KMS-11 (cell line): ENCODE results near the gene NIPBL.
"Not testable (repeated sequence)": the region's sequence is repeated elsewhere in the genome, so short reads cannot be mapped to it uniquely, and the experiment has no call there.

Experiments used
- H2AFZ ChIP-seq: fragments of 200-600 bp; sonication (generic); 2 replicates; pipeline ENCODE4 v1.6.1; 2016; ENCODE audit warnings: antibody characterized with exemption, mixed run types, low read depth
- H3K27ac ChIP-seq: fragments of 200-600 bp; sonication (generic); 2 replicates; pipeline ENCODE4 v1.6.1; 2016; ENCODE audit warnings: mild to moderate bottlenecking, mixed run types
- H3K27me3 ChIP-seq: fragments of 200-600 bp; sonication (generic); 2 replicates; pipeline ENCODE4 v1.6.1; 2017; ENCODE audit warnings: mild to moderate bottlenecking, low read depth, mixed run types, moderate library complexity; ENCODE audit not compliant: insufficient read depth
- H3K36me3 ChIP-seq: fragments of 200-600 bp; sonication (generic); 2 replicates; pipeline ENCODE4 v1.6.1; 2017; ENCODE audit warnings: mild to moderate bottlenecking, mixed run types; ENCODE audit not compliant: insufficient read depth
- H3K4me1 ChIP-seq: fragments of 200-600 bp; sonication (generic); 2 replicates; pipeline ENCODE4 v1.6.1; 2016; ENCODE audit warnings: mild to moderate bottlenecking, low read depth, mixed run types; ENCODE audit not compliant: poor library complexity, severe bottlenecking
- H3K4me2 ChIP-seq: fragments of 200-600 bp; sonication (generic); 2 replicates; pipeline ENCODE4 v1.7.0; 2016; ENCODE audit warnings: mild to moderate bottlenecking, mixed run types
- H3K4me3 ChIP-seq: fragments of 200-600 bp; sonication (generic); IDR thresholded peaks from 2 replicates; pipeline ENCODE4 v1.6.1; 2017; ENCODE audit warnings: low read depth, low read length, mixed read lengths; ENCODE audit not compliant: insufficient read depth
- H3K79me2 ChIP-seq: fragments of 200-600 bp; sonication (generic); 2 replicates; pipeline ENCODE4 v1.6.1; 2016; ENCODE audit warnings: low read depth, mixed run types; ENCODE audit not compliant: insufficient read depth
- H3K9ac ChIP-seq: fragments of 200-600 bp; sonication (generic); 2 replicates; pipeline ENCODE4 v1.6.1; 2016; ENCODE audit warnings: mild to moderate bottlenecking, mixed run types
- H4K20me1 ChIP-seq: fragments of 200-600 bp; sonication (generic); 2 replicates; pipeline ENCODE4 v1.6.1; 2016; ENCODE audit warnings: mild to moderate bottlenecking, mixed run types; ENCODE audit not compliant: insufficient read depth
- TF ChIP-seq, protein P1 (sequence below): fragments of 200-600 bp; sonication (generic); conservative IDR thresholded peaks from 2 replicates; pipeline ENCODE4 v1.6.1; 2017; ENCODE audit warnings: low read depth, mild to moderate bottlenecking, antibody characterized with exemption, low read length, moderate library complexity, mixed read lengths

The NIPBL gene

GRCh38 chr5:36888303-36888702, 11.7 kb downstream of the NIPBL start:
- no peak overlapping the region for H3K4me3 ChIP-seq
- TF ChIP-seq, protein P1, sequence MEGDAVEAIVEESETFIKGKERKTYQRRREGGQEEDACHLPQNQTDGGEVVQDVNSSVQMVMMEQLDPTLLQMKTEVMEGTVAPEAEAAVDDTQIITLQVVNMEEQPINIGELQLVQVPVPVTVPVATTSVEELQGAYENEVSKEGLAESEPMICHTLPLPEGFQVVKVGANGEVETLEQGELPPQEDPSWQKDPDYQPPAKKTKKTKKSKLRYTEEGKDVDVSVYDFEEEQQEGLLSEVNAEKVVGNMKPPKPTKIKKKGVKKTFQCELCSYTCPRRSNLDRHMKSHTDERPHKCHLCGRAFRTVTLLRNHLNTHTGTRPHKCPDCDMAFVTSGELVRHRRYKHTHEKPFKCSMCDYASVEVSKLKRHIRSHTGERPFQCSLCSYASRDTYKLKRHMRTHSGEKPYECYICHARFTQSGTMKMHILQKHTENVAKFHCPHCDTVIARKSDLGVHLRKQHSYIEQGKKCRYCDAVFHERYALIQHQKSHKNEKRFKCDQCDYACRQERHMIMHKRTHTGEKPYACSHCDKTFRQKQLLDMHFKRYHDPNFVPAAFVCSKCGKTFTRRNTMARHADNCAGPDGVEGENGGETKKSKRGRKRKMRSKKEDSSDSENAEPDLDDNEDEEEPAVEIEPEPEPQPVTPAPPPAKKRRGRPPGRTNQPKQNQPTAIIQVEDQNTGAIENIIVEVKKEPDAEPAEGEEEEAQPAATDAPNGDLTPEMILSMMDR, result no peak
- H3K27ac ChIP-seq, result no peak overlapping the region
- H4K20me1 ChIP-seq, result peaks cover 29% of the 10 kb centered on the region
- H3K79me2 ChIP-seq, result peaks cover 91% of the 10 kb centered on the region
- no peak overlapping the region for H2AFZ ChIP-seq
- no peaks in the 10 kb centered on the region for H3K27me3 ChIP-seq
- H3K9ac ChIP-seq, result no peak overlapping the region
- H3K4me1 ChIP-seq, result peaks cover 15% of the 10 kb centered on the region
- no peaks in the 10 kb centered on the region for H3K36me3 ChIP-seq
- no peak overlapping the region for H3K4me2 ChIP-seq

DNA sequence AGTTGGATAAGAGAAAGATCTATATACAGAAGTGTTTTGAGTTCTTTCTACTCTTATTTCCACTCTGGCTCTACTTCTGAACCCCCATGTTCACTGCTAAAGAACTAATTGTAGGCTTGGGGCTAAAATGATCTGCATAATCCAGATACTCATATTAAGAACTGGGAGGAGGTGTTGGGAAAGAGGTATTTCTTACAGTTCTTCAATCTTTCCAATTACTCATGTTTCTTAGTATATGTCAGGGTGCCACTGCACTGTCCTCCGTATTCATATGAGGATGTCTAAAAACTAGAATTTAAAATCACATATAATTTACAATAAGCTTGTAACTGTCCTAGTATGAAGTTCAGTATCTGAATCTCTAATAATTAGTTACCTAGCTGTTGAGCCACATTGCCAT, 12.7 kb downstream of the NIPBL start:
- Histone ChIP-seq H4K20me1 (peaks cover 29% of the 10 kb centered on the region), H3K36me3 (no peaks in the 10 kb centered on the region), H3K9ac (no peak overlapping the region), H3K4me1 (peaks cover 12% of the 10 kb centered on the region), H3K4me2 (no peak overlapping the region), H3K27me3 (no peaks in the 10 kb centered on the region), H3K4me3 (no peak overlapping the region), H3K27ac (no peak overlapping the region), H2AFZ (no peak overlapping the region), H3K79me2 (peaks cover 92% of the 10 kb centered on the region)
- TF ChIP-seq, protein P1, result no peak

- Histone ChIP-seq H2AFZ (no peak overlapping the region), H3K4me3 (no peak overlapping the region), H3K36me3 (no peaks in the 10 kb centered on the region), H3K79me2 (peaks cover 91% of the 10 kb centered on the region), H4K20me1 (peaks cover 38% of the 10 kb centered on the region), H3K27me3 (no peaks in the 10 kb centered on the region), H3K4me2 (no peak overlapping the region), H3K4me1 (peaks cover 14% of the 10 kb centered on the region), H3K27ac (no peak overlapping the region), H3K9ac (no peak overlapping the region)
- TF ChIP-seq, protein P1, result no peak
Measured at GRCh38 chr5:36891266-36891665, 14.7 kb downstream of the NIPBL start.

GRCh38 chr5:36892085-36892830, 15.7 kb downstream of the NIPBL start:
- H3K36me3 ChIP-seq, H3K4me2 ChIP-seq, H3K4me3 ChIP-seq, H3K27me3 ChIP-seq, H3K9ac ChIP-seq, H2AFZ ChIP-seq, H3K27ac ChIP-seq: not testable (repeated sequence)
- peaks cover 14% of the 10 kb centered on the region for H3K4me1 ChIP-seq
- peaks cover 35% of the 10 kb centered on the region for H4K20me1 ChIP-seq
- peaks cover 91% of the 10 kb centered on the region for H3K79me2 ChIP-seq

DNA sequence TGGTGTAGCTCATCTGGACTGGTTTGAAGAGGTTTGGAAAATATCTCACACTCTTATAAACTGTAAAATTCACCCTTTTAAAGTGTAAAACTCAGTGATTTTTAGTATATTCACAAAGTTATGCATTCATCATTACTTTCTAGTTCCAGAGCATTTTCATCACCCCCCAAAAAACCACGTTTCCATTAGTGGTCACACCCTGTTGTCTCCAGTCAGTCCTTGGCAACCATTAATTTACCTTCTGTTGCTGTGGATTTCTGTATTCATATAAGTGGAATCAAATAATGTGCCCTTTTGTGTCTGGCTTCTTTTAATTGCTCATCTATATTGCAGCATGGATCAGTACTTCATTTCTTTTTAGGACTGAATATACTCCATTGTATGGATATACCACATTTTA, 18.4 kb downstream of the NIPBL start:
- no peak overlapping the region for H3K4me3 ChIP-seq
- H3K4me1 ChIP-seq, result peaks cover 14% of the 10 kb centered on the region
- H3K36me3 ChIP-seq, result no peaks in the 10 kb centered on the region
- H3K27ac ChIP-seq, result no peak overlapping the region
- H2AFZ ChIP-seq, result no peak overlapping the region
- H3K79me2 ChIP-seq, result peaks cover 92% of the 10 kb centered on the region
- TF ChIP-seq, protein P1, result no peak
- H3K9ac ChIP-seq, result no peak overlapping the region
- no peak overlapping the region for H3K4me2 ChIP-seq
- H4K20me1 ChIP-seq, result peaks cover 18% of the 10 kb centered on the region; the same call in 1 of the 2 replicates
- no peaks in the 10 kb centered on the region for H3K27me3 ChIP-seq
